Measurements from ENCODE around the gene IRX1.

Gene IRX1

DNA sequence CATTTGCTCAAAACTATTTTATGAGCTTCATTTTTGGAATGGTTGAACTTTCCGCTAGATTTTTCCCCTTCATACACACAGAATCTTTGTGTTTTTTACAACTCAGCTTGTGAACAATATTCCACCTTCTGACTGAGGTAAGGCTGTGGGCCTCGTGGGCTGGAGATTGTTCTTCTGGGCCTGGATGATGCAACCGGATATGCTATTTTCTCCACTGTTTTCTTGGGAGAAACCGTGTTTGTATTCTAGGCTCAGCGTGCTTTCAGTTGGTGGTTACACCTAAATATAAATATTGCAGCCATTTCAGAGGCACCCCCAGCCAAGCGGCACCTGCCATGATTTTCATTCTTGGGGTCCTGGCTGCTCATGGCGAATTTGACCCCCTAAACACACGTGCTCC, 55.2 kb downstream of the IRX1 start:
- Histone ChIP-seq H3K4me2 (no peak overlapping the region), H3K36me3 (no peaks in the 10 kb centered on the region), H3K4me1 (peaks cover 0 to 12% (median 0%) of the 10 kb centered on the region in 10 experiments; a peak in 3 of 20 replicates), H3K9ac (no peak overlapping the region), H3K4me3 (no peak overlapping the region), H3K27me3 (no peaks in the 10 kb centered on the region), H4K20me1 (no peaks in the 10 kb centered on the region), H3K27ac (no peak overlapping the region), H3K9me3 (replicated peaks in 1 of 11) (peaks cover 0 to 7% (median 0%) of the 10 kb centered on the region in 11 experiments; a peak in 1 of 22 replicates)
- no peak for TF ChIP-seq Cebpa-rat (IDR thresholded peaks at IDR 0.05)

Data from BLaER1 treated with 17β-estradiol and CSF1 and Interleukin-3, amounts not matched to agents 10 nM and 100 nM (cell line).